CD14-positive monocyte (primary cell): Measurements from ENCODE around the gene EYS. TPM values are rescaled to one million over a fixed set of nuclear protein-coding genes. Genes with fewer than 3 reads are reported as not detected.

Experiments
- DNase-seq, 3 donors: peaks; one replicate each; pipeline ENCODE4 v3.0.0-alpha.2; 2011 to 2022
- H2AFZ ChIP-seq: 2 replicates; pipeline ENCODE4 v1.6.0; 2012; ENCODE audit warnings: mild to moderate bottlenecking, low read depth, low read length, inconsistent platforms; ENCODE audit not compliant: insufficient read depth, poor library complexity, severe bottlenecking
- H3K27ac ChIP-seq, 2 donors: 1 replicate in 1 of 2; 2 replicates in 1 of 2; pipeline ENCODE4 v1.5.1; 2012 to 2013; ENCODE audit warnings: low read length in 2 of 2, control low read depth in 1 of 2, inconsistent platforms in 1 of 2, low read depth in 1 of 2, mild to moderate bottlenecking in 1 of 2
- H3K27me3 ChIP-seq, 2 donors: one replicate each; pipeline versions ENCODE4 v1.6.0 to v1.6.1; 2011 to 2013; ENCODE audit warnings: low read length in 2 of 2; ENCODE audit not compliant: control insufficient read depth in 2 of 2, insufficient read depth in 2 of 2
- H3K36me3 ChIP-seq, 2 donors: replicated peaks in 1 of 2; 1 replicate in 1 of 2; 2 replicates in 1 of 2; pipeline versions ENCODE4 v1.5.1 to v1.6.1; 2012 to 2013; ENCODE audit warnings: low read length in 2 of 2, control low read depth in 1 of 2, inconsistent platforms in 1 of 2, mild to moderate bottlenecking in 1 of 2; ENCODE audit not compliant: insufficient read depth in 2 of 2, control insufficient read depth in 1 of 2
- H3K4me1 ChIP-seq, 2 donors: 1 replicate in 1 of 2; 2 replicates in 1 of 2; pipeline versions ENCODE4 v1.5.1 to v1.6.1; 2012 to 2013; ENCODE audit warnings: low read length in 2 of 2, control low read depth in 1 of 2, inconsistent platforms in 1 of 2, mild to moderate bottlenecking in 1 of 2, moderate library complexity in 1 of 2; ENCODE audit not compliant: insufficient read depth in 2 of 2, control insufficient read depth in 1 of 2
- H3K4me2 ChIP-seq: replicated peaks from 2 replicates; pipeline ENCODE3; 2012; ENCODE audit warnings: low read length, moderate library complexity, mild to moderate bottlenecking; ENCODE audit not compliant: poor library complexity, severe bottlenecking; ENCODE audit errors: extremely low read depth
- H3K4me3 ChIP-seq, 3 experiments: fragments of 200-600 bp in 1 of 3; sonication (generic) in 1 of 3; replicated peaks in 1 of 3; 1 replicate in 2 of 3; 2 replicates in 1 of 3; pipeline ENCODE4 v1.5.1; 2011 to 2013; ENCODE audit warnings: low read length in 3 of 3, mild to moderate bottlenecking in 3 of 3, control low read depth in 2 of 3, low read depth in 2 of 3, inconsistent platforms in 1 of 3, moderate library complexity in 1 of 3
- H3K79me2 ChIP-seq: 2 replicates; pipeline ENCODE4 v1.6.0; 2012; ENCODE audit warnings: mild to moderate bottlenecking, control low read depth, inconsistent platforms, low read length, moderate library complexity; ENCODE audit not compliant: insufficient read depth
- H3K9ac ChIP-seq: 2 replicates; pipeline ENCODE4 v1.6.0; 2017; ENCODE audit warnings: low read length, mild to moderate bottlenecking; ENCODE audit not compliant: insufficient read depth, poor library complexity, severe bottlenecking
- H3K9me3 ChIP-seq, 2 donors: replicated peaks in 1 of 2; 1 replicate in 1 of 2; 2 replicates in 1 of 2; pipeline versions ENCODE4 v1.5.1 to v1.6.1; 2012 to 2013; ENCODE audit warnings: low read length in 2 of 2, control low read depth in 1 of 2; ENCODE audit not compliant: control insufficient read depth in 1 of 2, insufficient read depth in 1 of 2
- H4K20me1 ChIP-seq: 2 replicates; pipeline ENCODE4 v1.6.0; 2012; ENCODE audit warnings: mild to moderate bottlenecking, low read length, control low read depth, moderate library complexity; ENCODE audit not compliant: insufficient read depth
- H3K27ac Mint-ChIP-seq, 7 donors: one replicate each; pipeline ENCODE4 v1.8.0; 2020; ENCODE audit warnings: mild to moderate bottlenecking in 7 of 7, mixed read lengths in 7 of 7, moderate library complexity in 6 of 7, inconsistent platforms in 2 of 7
- H3K27me3 Mint-ChIP-seq, 3 donors: one replicate each; pipeline ENCODE4 v1.8.0; 2021 to 2022; ENCODE audit warnings: low read depth in 3 of 3, mild to moderate bottlenecking in 3 of 3, mixed read lengths in 3 of 3, moderate library complexity in 3 of 3, inconsistent platforms in 1 of 3
- H3K36me3 Mint-ChIP-seq, 2 donors: one replicate each; pipeline ENCODE4 v1.8.0; 2020; ENCODE audit warnings: mixed read lengths in 2 of 2, inconsistent platforms in 1 of 2, mild to moderate bottlenecking in 1 of 2
- H3K4me1 Mint-ChIP-seq: one replicate; pipeline ENCODE4 v1.8.0; 2020; ENCODE audit warnings: mild to moderate bottlenecking, mixed read lengths
- H3K4me3 Mint-ChIP-seq, 2 donors: one replicate each; pipeline ENCODE4 v1.8.0; 2020; ENCODE audit warnings: mild to moderate bottlenecking in 2 of 2, mixed read lengths in 2 of 2, moderate library complexity in 1 of 2
- H3K9me3 Mint-ChIP-seq, 7 donors: one replicate each; pipeline ENCODE4 v1.8.0; 2020 to 2022; ENCODE audit warnings: mixed read lengths in 7 of 7, mild to moderate bottlenecking in 6 of 7, moderate library complexity in 6 of 7, inconsistent platforms in 2 of 7
- CTCF ChIP-seq: fragments of 200-600 bp; IDR thresholded peaks from one replicate; pipeline ENCODE4 v1.8.0; 2022; ENCODE audit warnings: antibody characterized with exemption, mild to moderate bottlenecking
- WGBS: methylation state at CpG from one replicate; pipeline ENCODE4 v1.1.5; 2013; ENCODE audit warnings: missing lambda C conversion rate; ENCODE audit not compliant: insufficient coverage; 5-methylcytosine and 5-hydroxymethylcytosine counted together
- intact Hi-C, 2 donors: fragments of 100-400 bp; cut with micrococcal nuclease; formaldehyde crosslinking; loops; one replicate each; pipeline versions ENCODE4 v1.15.0 to v1.15.1; 2023
- polyA plus RNA-seq, 3 donors: library from polyadenylated mRNA; depleted of rRNA in 1 of 3; unstranded in 2 of 3; stranded (reverse) in 1 of 3; fragments of 300-500 nt in 2 of 3; fragments of >200 nt in 1 of 3; fragmentation: Illumina TruSeq in 2 of 3; gene quantifications; 1 replicate in 2 of 3; 2 replicates in 1 of 3; pipeline ENCODE4 v1.2.3, GENCODE V29; 2012 to 2021

The EYS gene
- polyA plus RNA-seq, 3 donors = 0.01 to 0.03 TPM; not detected in 1

GRCh38 chr6:64861039-64861651 lies 845.9 kb downstream of the EYS start:
- intact Hi-C loops = no loop called here

GRCh38 chr6:64860203-64860602 lies 846.8 kb downstream of the EYS start:
- no peak overlapping the region for H3K4me2 ChIP-seq
- H3K27me3 Mint-ChIP-seq = no peaks in the 10 kb centered on the region
- H3K79me2 ChIP-seq = no peaks in the 10 kb centered on the region
- peaks cover 0 to 16% of the 10 kb centered on the region in 2 donors for H3K9me3 ChIP-seq
- no peaks in the 10 kb centered on the region for H3K27me3 ChIP-seq
- intact Hi-C loops = no loop called here
- H3K4me3 ChIP-seq = no peak overlapping the region
- 96% methylated on average over 2 of the region's 2 CpGs for WGBS
- no peaks in the 10 kb centered on the region for H3K4me1 Mint-ChIP-seq
- no peak overlapping the region for H3K9ac ChIP-seq
- no peak overlapping the region for H2AFZ ChIP-seq
- H3K27ac ChIP-seq = no peak overlapping the region
- H3K4me1 ChIP-seq = no peaks in the 10 kb centered on the region
- no peak for TF ChIP-seq CTCF
- H3K4me3 Mint-ChIP-seq = no peak overlapping the region
- DNase-seq = peak in 1 of 3 donors; percentile 1
- H3K27ac Mint-ChIP-seq = no peak overlapping the region
- no peaks in the 10 kb centered on the region for H4K20me1 ChIP-seq
- H3K9me3 Mint-ChIP-seq = peaks cover 0 to 12% (median 5%) of the 10 kb centered on the region in 7 donors
- no peaks in the 10 kb centered on the region for H3K36me3 Mint-ChIP-seq
- H3K36me3 ChIP-seq = no peaks in the 10 kb centered on the region

More at GRCh38 chr6:64861039-64861651, 845.9 kb downstream of the EYS start:
- Mint-ChIP-seq H3K36me3 (no peaks in the 10 kb centered on the region), H3K27ac (no peak overlapping the region), H3K4me1 (no peaks in the 10 kb centered on the region), H3K9me3 (peaks cover 0 to 11% (median 6%) of the 10 kb centered on the region in 7 donors), H3K27me3 (no peaks in the 10 kb centered on the region), H3K4me3 (no peak overlapping the region)
- H3K9ac ChIP-seq = no peak overlapping the region
- no peak for TF ChIP-seq CTCF
- no peak overlapping the region for H3K4me2 ChIP-seq
- WGBS = 94% methylated on average over 6 of the region's 6 CpGs
- H3K79me2 ChIP-seq = no peaks in the 10 kb centered on the region
- H3K27me3 ChIP-seq = no peaks in the 10 kb centered on the region
- H3K9me3 ChIP-seq = peaks cover 0 to 16% of the 10 kb centered on the region in 2 donors
- H3K27ac ChIP-seq = no peak overlapping the region
- H3K36me3 ChIP-seq = no peaks in the 10 kb centered on the region
- H3K4me3 ChIP-seq = no peak overlapping the region
- H2AFZ ChIP-seq = no peak overlapping the region
- H4K20me1 ChIP-seq = no peaks in the 10 kb centered on the region
- H3K4me1 ChIP-seq = no peaks in the 10 kb centered on the region
- DNase-seq = peak in 1 of 3 donors; percentile 2
